ENCODE results near the gene MAPKAP1.

MAPKAP1 gene

DNA sequence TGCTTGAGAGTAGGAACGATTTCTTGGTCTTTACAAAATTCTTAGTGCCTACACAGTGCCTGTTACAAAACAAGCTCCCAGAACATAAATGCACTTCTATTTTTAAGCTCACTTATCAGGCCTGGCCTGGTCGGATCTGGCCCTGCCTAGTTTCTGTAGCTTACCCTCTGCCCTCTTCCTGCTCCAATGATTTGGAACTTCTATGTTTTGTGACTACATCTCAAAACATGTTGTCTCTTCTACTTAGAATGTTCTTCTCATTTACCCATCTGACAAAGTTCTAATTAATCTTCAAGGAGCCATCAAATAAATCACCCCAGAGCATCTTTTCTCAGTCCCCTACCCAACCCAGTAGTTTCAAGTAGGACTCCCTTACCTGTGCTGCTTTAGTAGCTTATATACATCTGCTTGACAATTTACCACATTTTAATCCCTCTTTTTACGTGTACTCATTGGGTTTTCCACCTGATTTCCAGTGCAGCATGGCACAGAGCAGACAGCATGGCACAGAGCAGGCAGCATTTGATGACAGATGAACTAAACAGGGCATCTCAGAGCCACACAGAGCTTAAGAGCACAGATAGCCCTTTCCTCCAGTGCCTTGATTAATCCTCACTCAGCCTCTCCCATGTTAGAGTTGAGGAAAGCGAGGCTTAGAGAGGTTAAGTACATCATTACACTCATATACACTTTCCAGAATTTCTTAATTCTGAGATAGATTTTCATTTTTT, 171.9 kb downstream of the MAPKAP1 start:
- DNase-seq (ENCODE audit: low read depth) = no peak

- DNase-seq (ENCODE audit: low read depth) = no peak
These were observed 174.0 kb downstream of the MAPKAP1 start for GRCh38 chr9:125532812-125533594.

- no peak for DNase-seq (ENCODE audit: low read depth)
These were observed 174.6 kb downstream of the MAPKAP1 start for GRCh38 chr9:125532412-125532811.

GRCh38 chr9:125529589-125530515, 177.2 kb downstream of the MAPKAP1 start:
- DNase-seq (ENCODE audit: low read depth) = no peak

- no peak for DNase-seq (ENCODE audit: low read depth)
These were observed 177.9 kb downstream of the MAPKAP1 start for GRCh38 chr9:125529107-125529506.

DNA sequence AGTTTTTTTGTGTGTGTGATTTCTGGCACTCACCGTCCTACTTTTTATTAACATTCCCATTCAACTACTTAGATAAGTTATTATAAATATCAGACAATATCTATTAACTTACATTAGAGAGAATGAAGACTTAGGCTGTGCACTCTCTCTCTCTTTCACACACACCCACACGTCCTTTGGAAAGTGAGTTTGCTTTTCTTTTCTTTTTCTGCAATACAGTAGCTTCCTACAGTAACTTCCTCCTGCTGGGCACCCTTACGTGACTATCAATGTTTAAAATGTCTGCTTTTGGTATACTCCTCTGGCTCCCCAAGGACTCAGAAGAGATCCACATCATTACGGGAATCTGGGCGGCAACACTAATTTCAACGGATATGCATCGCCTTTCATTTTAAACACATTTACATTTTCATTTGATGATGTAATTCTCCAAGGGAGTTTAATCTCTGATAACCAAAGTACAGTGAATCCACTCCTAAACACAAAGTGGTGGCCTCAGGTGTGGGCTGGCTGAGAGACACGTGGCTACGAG, 179.5 kb downstream of the MAPKAP1 start:
- no peak for DNase-seq (ENCODE audit: low read depth)

GRCh38 chr9:125525921-125526631, 180.9 kb downstream of the MAPKAP1 start:
- DNase-seq (ENCODE audit: low read depth) = no peak

DNA sequence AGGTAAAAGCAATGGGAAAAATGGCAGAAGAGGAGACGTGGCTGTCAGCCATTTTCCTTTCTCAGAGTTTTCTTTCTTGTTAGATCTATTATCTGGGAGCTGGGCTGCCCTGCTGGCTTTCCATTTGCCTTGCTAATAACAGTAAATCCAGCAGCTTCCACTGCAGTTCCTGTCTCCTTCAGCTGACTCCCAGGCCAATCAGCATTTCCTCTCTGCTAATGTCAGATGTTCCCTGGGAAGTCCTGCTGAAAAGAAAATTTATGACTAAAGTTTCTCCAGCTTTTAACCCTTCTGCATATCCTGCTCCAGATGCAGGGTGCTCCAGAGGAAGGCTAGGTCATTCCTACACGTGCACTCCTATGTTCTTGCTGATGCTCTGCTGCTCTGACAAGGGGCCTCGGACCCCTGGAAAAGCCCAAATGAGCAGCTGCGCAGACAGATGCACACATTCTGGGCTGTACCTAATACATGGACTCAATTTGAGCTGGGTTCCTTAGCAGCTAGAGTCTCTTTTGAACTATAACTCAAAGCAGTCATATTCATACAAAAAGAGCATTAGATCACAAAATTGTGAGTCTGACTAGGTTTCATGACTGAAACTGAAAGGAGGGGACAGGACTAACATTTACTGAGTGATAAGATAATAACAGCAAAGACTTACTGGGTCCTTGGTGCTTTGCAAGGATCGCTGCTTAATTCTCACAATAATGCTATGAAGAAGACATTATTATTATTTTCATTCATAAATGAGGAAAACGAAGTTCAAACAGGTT, 182.2 kb downstream of the MAPKAP1 start:
- DNase-seq (ENCODE audit: low read depth) = no peak

DNA sequence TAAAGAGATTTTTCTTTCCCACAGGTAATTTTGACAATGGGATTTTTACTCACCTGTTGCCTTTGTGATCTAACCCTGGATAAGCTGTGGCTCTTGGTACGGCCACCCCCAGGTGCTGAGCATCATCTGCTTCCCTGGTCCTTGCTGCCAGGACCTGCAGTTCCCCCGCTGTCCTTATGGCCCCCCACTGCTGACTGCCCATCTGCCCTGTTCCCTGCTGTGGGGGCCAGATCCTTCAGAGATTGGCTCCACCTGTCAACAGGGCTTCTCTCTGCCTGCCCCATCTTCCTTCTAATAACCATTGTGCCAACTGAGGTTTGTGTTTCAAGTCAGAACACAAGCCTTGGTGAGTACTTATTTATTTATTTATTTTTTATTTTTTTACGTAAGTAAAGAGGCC, 183.3 kb downstream of the MAPKAP1 start:
- DNase-seq (ENCODE audit: low read depth) = no peak

DNA sequence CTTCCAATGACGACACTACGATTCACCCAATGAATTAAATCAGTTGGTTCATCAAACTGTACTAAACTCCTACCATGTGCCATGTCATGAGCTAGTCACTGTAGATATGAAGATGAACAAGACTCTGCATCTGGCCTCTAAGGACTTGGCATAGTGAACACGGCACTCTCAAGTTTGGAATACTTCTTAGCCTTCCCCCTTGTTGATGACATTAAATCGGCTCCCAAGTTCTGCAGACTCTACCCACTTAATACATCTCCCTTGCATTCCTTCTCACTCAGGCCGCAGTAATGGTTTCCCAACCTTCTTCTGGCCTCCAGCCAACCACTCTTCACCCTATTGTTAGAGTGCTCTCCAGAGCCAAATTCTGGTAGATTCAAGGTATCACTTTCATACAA, 184.7 kb downstream of the MAPKAP1 start:
- no peak for DNase-seq (ENCODE audit: low read depth)

- DNase-seq (ENCODE audit: low read depth) = no peak
These were observed 185.3 kb downstream of the MAPKAP1 start for GRCh38 chr9:125521462-125522327.

DNA sequence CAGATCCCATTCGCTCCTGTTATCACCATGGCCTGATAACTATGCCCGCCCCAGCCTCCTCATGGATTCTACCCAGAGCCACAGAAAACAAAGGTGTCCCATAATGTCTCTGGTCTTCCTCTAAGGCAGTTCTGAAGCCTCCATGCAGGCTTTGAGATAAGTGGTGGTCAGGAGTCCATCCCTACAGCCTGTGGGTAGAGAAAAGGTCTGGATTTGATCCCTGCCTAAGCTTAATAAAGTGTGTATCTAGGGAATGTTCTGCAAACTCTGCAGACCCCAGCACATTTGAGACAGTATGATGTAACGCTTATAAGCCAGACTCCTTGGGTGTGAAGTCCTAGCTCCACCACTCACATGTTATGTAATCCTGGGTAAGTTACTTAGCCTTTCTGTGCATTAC, 187.3 kb downstream of the MAPKAP1 start:
- DNase-seq (ENCODE audit: low read depth) = no peak

GRCh38 chr9:125517577-125517976, 189.4 kb downstream of the MAPKAP1 start:
- no peak for DNase-seq (ENCODE audit: low read depth)

GRCh38 chr9:125515983-125516940, 190.7 kb downstream of the MAPKAP1 start:
- no peak for DNase-seq (ENCODE audit: low read depth)

DNA sequence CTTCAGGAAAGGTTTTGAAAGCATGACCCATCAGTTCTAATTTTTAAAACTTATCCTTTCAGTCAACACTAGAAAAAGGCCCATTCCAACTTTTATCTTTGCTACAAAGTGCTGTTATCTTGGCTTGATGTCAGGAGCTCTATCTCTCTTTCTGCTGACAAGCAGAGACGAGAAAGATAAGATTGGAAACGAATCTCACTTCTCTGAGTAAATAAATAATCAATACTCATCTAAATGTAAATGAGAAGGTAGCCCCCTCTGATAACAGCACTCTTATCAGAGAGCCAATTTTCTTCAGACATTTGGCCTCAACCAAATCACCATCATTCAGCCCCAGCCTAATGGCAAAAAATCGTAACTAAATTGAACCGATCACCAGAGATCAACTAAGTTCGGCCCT, 191.7 kb downstream of the MAPKAP1 start:
- DNase-seq (ENCODE audit: low read depth) = no peak

DNA sequence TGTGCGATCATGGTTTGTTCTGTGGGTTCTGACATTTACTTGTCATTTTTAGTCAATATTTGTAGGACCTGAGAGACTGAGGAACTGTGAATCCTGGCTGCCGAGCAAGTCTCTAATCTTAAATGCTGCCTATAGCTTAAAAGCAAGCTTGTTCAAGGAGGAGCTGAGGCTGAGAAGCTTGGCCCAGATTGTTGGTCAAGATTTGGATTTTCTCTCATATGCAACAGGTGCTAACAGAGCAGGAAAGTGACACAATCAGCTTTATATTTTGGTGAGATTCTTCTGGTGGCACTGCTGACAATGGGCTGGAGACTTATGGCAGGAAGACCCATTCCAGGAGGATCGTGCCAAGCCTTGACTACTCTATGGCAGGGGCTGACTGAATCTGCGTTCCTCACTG, 192.5 kb downstream of the MAPKAP1 start:
- no peak for DNase-seq (ENCODE audit: low read depth)

DNA sequence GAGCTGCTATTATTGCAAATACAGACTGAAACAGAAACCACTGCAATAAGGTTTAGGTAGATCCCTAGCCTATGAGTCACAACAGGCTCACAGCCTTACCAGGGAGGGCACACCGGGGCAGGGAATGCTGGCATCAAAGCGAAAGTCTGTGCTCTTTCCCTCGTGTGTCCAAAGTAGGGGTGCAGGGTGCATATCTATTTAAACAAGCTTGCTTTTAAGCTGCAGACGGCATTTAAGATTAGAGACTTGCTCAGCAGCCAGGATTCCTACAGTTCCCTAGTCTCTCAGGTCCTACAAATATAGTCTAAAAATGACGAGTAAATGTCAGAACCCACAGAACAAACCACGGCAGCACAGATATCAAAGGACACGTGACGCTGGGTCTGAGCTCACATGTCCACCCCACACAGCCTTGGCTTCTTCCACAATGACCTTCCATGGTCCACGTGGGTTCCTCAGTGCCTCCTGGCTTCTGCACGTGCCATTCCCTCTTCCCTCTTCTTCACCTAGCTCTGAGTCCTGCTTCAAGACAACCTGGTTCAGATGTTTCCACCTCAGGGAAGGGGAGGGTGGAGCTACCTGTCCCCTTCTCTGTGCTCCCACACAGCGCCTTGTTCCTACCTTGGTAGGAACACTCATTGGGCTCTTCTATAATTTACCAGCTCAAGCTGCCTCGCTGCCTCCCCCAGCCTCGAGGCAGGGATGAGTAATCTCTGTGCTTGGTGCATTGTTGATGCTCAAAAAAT, 193.2 kb downstream of the MAPKAP1 start:
- no peak for DNase-seq (ENCODE audit: low read depth)

DNA sequence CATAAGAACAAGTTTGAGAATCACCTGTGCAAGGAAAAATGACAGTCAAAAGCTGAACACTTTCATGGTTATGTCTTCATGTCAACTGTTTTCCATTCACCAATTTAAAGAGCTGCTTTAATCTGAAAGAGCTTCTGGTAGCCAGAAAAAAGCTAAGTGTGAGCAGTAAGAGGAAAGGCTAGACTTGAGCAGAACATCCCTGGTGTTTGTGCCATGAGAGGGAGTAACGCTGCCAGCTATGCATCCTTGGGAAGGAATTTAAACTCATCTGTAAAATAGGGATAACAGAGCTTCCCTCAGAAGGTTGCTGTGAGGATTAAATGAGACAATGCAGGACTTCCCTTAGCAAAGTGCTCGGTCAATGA, 193.7 kb downstream of the MAPKAP1 start:
- DNase-seq (ENCODE audit: low read depth) = no peak
